K562 (cell line): ENCODE measurements around the gene ZCCHC14. TPM values are rescaled to one million over a fixed set of nuclear protein-coding genes. Genes with fewer than 3 reads are reported as not detected.
A peak's percentile ranks its signal among the peaks of the same experiment; 100 is the strongest.

Experiments
- DNMT1 ChIP-seq: fragments of 450-650 bp; IDR thresholded peaks from 2 replicates; pipeline ENCODE4 v1.6.1; 2016; ENCODE audit warnings: antibody characterized with exemption, mild to moderate bottlenecking
- GABPB1 ChIP-seq: sonication (generic); formaldehyde crosslinking; IDR thresholded peaks from 2 replicates; pipeline ENCODE4 v1.8.0; 2022; ENCODE audit warnings: mild to moderate bottlenecking, missing genetic modification reagents
- ILF3 ChIP-seq: fragments of 450-650 bp; IDR thresholded peaks from 2 replicates; pipeline ENCODE4 v1.6.1; 2018; ENCODE audit warnings: antibody characterized with exemption, mild to moderate bottlenecking, moderate library complexity, borderline replicate concordance
- JUN ChIP-seq, 2 experiments: sonication (generic) in 1 of 2; formaldehyde crosslinking in 1 of 2; IDR thresholded peaks; 2 replicates each; pipeline versions ENCODE4 v1.6.1 to v1.8.0; 2012 to 2022; ENCODE audit warnings: borderline replicate concordance in 2 of 2, mild to moderate bottlenecking in 2 of 2, improper control_type of control experiment in 1 of 2, low read depth in 1 of 2, low read length in 1 of 2, missing genetic modification reagents in 1 of 2
- NR2C2 ChIP-seq, 2 experiments: fragments of 200-800 bp in 1 of 2; sonication (Bioruptor generic) in 1 of 2; sonication (generic) in 1 of 2; formaldehyde crosslinking in 1 of 2; IDR thresholded peaks; 2 replicates each; pipeline versions ENCODE4 v1.6.1 to v1.8.0; 2016 to 2022; ENCODE audit warnings: mild to moderate bottlenecking in 1 of 2, missing compliant biosample characterization in 1 of 2, missing genetic modification characterization in 1 of 2, missing genetic modification reagents in 1 of 2
- SMAD3 ChIP-seq: fragments of 450-650 bp; formaldehyde crosslinking; conservative IDR thresholded peaks from 2 replicates; pipeline ENCODE4 v1.4.0; 2020; ENCODE audit warnings: mild to moderate bottlenecking
- TRIM24 ChIP-seq, 2 experiments: fragments of 450-650 bp; IDR thresholded peaks; 2 replicates each; pipeline ENCODE4 v1.6.1; 2016
- ZBED1 ChIP-seq: IDR thresholded peaks from 2 replicates; pipeline ENCODE4 v1.6.1; 2014
- ZNF354B ChIP-seq: fragments of 250-450 bp; sonication (Bioruptor Pico); IDR thresholded peaks from 2 replicates; pipeline ENCODE4 v1.4.0; 2020
- ZZZ3 ChIP-seq: fragments of 450-650 bp; IDR thresholded peaks from 2 replicates; pipeline ENCODE4 v1.6.1; 2016; ENCODE audit warnings: antibody characterized with exemption, mild to moderate bottlenecking, moderate library complexity
- polyA plus RNA-seq, 8 experiments: library from polyadenylated mRNA; depleted of rRNA in 4 of 8; stranded (reverse) in 5 of 8; unstranded in 3 of 8; fragments of >200 nt; fragmentation: Nextera tagmentation in 2 of 8; fragmentation: Illumina TruSeq in 1 of 8; extraction: Ambion mirVana in 2 of 8; extraction: Trizol in 1 of 8; gene quantifications; 2 replicates each; pipeline versions ENCODE4 v1.2.1 to v1.2.3, GENCODE V29; 2011 to 2014; ENCODE audit warnings: inconsistent platforms in 1 of 8, missing spikeins in 1 of 8
- total RNA-seq, 7 experiments: library from RNA; depleted of rRNA in 6 of 7; stranded (reverse); fragments of >200 nt in 6 of 7; fragmentation: Illumina TruSeq in 2 of 7; extraction: Trizol in 2 of 7; gene quantifications; 2 replicates each; pipeline versions ENCODE4 v1.2.1 to v1.2.3, GENCODE V29; 2011 to 2021; ENCODE audit warnings: low replicate concordance in 1 of 7
- TF ChIP-seq, protein P1 (sequence below): fragments of 250-450 bp; sonication (Bioruptor Pico); IDR thresholded peaks from 2 replicates; pipeline ENCODE4 v1.9.0; 2021; ENCODE audit warnings: mild to moderate bottlenecking, inconsistent platforms
- TF ChIP-seq, protein P2 (sequence below): fragments of 450-650 bp; IDR thresholded peaks from 2 replicates; pipeline ENCODE4 v1.6.1; 2017; ENCODE audit warnings: antibody characterized with exemption, mild to moderate bottlenecking
- TF ChIP-seq, protein P3 (sequence below): sonication (generic); formaldehyde crosslinking; IDR thresholded peaks from 2 replicates; pipeline ENCODE4 v1.8.1; 2023; ENCODE audit warnings: mild to moderate bottlenecking, missing genetic modification reagents
- TF ChIP-seq, protein P4 (sequence below): fragments of 450-650 bp; IDR thresholded peaks from 2 replicates; pipeline ENCODE4 v1.6.1; 2014; ENCODE audit warnings: low read depth, mild to moderate bottlenecking, moderate library complexity, borderline replicate concordance

ZCCHC14 gene
- total and polyA plus RNA-seq, 9 of the 15 experiments (the other 6 are each of a cell fraction or from before 2014, with no cell fraction given), result 1.5 to 12.4 (median 2.9) TPM

DNA sequence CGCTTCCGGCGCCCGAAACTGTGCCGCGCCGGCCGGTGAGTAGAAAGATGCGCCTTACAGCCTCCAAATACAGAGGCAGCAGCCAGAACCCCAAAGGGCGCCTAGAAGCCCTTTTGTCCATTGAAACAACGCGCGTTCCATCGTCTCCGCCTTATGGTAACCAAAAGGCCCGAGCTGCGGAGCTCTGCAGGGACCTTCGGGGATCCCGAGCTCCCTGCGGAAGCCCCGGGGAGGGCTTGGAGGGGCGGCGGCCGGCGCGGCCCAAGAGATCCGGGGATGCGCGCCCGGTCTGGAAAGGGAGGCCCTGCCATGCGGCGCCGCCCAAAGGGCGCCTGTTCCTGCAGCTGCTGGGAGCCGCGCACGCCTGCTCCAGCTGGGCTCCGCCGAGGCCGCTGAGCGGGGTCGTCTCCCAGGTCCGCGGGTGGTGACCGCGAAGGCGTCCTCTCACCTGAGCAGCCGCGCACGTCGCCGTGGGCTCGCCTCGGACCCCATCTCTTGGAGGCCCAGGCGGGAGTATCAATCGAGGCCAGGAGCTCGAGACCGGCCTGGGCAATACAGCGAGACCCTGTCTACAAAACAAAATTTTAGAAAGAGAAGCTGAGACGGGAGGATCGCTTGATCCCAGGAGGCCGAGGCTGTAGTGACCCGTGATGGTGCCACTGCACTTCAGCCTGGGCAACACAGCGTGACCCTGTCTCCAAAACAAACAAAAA lies 108.5 kb downstream of the ZCCHC14 start (continued):
- TF ChIP-seq, protein P1, sequence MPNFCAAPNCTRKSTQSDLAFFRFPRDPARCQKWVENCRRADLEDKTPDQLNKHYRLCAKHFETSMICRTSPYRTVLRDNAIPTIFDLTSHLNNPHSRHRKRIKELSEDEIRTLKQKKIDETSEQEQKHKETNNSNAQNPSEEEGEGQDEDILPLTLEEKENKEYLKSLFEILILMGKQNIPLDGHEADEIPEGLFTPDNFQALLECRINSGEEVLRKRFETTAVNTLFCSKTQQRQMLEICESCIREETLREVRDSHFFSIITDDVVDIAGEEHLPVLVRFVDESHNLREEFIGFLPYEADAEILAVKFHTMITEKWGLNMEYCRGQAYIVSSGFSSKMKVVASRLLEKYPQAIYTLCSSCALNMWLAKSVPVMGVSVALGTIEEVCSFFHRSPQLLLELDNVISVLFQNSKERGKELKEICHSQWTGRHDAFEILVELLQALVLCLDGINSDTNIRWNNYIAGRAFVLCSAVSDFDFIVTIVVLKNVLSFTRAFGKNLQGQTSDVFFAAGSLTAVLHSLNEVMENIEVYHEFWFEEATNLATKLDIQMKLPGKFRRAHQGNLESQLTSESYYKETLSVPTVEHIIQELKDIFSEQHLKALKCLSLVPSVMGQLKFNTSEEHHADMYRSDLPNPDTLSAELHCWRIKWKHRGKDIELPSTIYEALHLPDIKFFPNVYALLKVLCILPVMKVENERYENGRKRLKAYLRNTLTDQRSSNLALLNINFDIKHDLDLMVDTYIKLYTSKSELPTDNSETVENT (CRISPR knock-in tag), result no peak
- TF ChIP-seq NR2C2 (CRISPR knock-in tag; IDR thresholded peaks at IDR 0.05), result no peak
- peak; percentile 59 for TF ChIP-seq NR2C2 (tag; IDR thresholded peaks at IDR 0.05)
- TF ChIP-seq ILF3, result no peak
- TF ChIP-seq DNMT1, result no peak
- no peak for TF ChIP-seq ZBED1
- no peak for TF ChIP-seq JUN (IDR thresholded peaks at IDR 0.05; ENCODE audit: borderline replicate concordance, low read depth, low read length)
- TF ChIP-seq JUN (CRISPR knock-in tag; IDR thresholded peaks at IDR 0.05; ENCODE audit: borderline replicate concordance), result peak; percentile 61; the same call in 1 of the 2 replicates
- TF ChIP-seq, protein P2, sequence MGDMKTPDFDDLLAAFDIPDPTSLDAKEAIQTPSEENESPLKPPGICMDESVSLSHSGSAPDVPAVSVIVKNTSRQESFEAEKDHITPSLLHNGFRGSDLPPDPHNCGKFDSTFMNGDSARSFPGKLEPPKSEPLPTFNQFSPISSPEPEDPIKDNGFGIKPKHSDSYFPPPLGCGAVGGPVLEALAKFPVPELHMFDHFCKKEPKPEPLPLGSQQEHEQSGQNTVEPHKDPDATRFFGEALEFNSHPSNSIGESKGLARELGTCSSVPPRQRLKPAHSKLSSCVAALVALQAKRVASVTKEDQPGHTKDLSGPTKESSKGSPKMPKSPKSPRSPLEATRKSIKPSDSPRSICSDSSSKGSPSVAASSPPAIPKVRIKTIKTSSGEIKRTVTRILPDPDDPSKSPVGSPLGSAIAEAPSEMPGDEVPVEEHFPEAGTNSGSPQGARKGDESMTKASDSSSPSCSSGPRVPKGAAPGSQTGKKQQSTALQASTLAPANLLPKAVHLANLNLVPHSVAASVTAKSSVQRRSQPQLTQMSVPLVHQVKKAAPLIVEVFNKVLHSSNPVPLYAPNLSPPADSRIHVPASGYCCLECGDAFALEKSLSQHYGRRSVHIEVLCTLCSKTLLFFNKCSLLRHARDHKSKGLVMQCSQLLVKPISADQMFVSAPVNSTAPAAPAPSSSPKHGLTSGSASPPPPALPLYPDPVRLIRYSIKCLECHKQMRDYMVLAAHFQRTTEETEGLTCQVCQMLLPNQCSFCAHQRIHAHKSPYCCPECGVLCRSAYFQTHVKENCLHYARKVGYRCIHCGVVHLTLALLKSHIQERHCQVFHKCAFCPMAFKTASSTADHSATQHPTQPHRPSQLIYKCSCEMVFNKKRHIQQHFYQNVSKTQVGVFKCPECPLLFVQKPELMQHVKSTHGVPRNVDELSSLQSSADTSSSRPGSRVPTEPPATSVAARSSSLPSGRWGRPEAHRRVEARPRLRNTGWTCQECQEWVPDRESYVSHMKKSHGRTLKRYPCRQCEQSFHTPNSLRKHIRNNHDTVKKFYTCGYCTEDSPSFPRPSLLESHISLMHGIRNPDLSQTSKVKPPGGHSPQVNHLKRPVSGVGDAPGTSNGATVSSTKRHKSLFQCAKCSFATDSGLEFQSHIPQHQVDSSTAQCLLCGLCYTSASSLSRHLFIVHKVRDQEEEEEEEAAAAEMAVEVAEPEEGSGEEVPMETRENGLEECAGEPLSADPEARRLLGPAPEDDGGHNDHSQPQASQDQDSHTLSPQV, result 0 out of 2 replicates have a peak, but pooled peaks have one; percentile 48
- TF ChIP-seq SMAD3 (CRISPR knock-in tag), result no peak
- TF ChIP-seq ZZZ3, result no peak
- no peak for TF ChIP-seq TRIM24 (IDR thresholded peaks at IDR 0.05)
- TF ChIP-seq, protein P3, sequence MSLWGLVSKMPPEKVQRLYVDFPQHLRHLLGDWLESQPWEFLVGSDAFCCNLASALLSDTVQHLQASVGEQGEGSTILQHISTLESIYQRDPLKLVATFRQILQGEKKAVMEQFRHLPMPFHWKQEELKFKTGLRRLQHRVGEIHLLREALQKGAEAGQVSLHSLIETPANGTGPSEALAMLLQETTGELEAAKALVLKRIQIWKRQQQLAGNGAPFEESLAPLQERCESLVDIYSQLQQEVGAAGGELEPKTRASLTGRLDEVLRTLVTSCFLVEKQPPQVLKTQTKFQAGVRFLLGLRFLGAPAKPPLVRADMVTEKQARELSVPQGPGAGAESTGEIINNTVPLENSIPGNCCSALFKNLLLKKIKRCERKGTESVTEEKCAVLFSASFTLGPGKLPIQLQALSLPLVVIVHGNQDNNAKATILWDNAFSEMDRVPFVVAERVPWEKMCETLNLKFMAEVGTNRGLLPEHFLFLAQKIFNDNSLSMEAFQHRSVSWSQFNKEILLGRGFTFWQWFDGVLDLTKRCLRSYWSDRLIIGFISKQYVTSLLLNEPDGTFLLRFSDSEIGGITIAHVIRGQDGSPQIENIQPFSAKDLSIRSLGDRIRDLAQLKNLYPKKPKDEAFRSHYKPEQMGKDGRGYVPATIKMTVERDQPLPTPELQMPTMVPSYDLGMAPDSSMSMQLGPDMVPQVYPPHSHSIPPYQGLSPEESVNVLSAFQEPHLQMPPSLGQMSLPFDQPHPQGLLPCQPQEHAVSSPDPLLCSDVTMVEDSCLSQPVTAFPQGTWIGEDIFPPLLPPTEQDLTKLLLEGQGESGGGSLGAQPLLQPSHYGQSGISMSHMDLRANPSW (CRISPR knock-in tag), result no peak
- TF ChIP-seq GABPB1 (CRISPR knock-in tag), result no peak; the same call in 1 of the 2 replicates
- TF ChIP-seq, protein P4, sequence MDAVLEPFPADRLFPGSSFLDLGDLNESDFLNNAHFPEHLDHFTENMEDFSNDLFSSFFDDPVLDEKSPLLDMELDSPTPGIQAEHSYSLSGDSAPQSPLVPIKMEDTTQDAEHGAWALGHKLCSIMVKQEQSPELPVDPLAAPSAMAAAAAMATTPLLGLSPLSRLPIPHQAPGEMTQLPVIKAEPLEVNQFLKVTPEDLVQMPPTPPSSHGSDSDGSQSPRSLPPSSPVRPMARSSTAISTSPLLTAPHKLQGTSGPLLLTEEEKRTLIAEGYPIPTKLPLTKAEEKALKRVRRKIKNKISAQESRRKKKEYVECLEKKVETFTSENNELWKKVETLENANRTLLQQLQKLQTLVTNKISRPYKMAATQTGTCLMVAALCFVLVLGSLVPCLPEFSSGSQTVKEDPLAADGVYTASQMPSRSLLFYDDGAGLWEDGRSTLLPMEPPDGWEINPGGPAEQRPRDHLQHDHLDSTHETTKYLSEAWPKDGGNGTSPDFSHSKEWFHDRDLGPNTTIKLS, result no peak; the same call in none of the 2 replicates
- TF ChIP-seq ZNF354B (CRISPR knock-in tag), result no peak
